Central memory CD8-positive, alpha-beta T cell (primary cell): ENCODE results near the gene RAB19.
"Not testable (repeated sequence)": the region's sequence is repeated elsewhere in the genome, so short reads cannot be mapped to it uniquely, and the experiment has no call there.

Experiments
- ATAC-seq: fragments of 150-1000 bp; cut with Tn5 transposase; replicated peaks from 2 replicates; pipeline ENCODE4 v1.10.0; 2022; ENCODE audit warnings: mild to moderate bottlenecking, moderate FRiP score, moderate number of reproducible peaks; ENCODE audit not compliant: poor library complexity, severe bottlenecking; ENCODE audit errors: extremely low read depth
- DNase-seq, 2 donors: peaks; one replicate each; pipeline ENCODE4 v3.0.0; 2021; ENCODE audit warnings: low spot score in 2 of 2
- H3K27ac Mint-ChIP-seq: one replicate; pipeline ENCODE4 v1.8.0; 2022; ENCODE audit warnings: low read depth, mild to moderate bottlenecking, moderate library complexity, mixed read lengths
- H3K27me3 Mint-ChIP-seq: one replicate; pipeline ENCODE4 v1.8.0; 2022; ENCODE audit warnings: mixed read lengths
- H3K36me3 Mint-ChIP-seq: one replicate; pipeline ENCODE4 v1.8.0; 2022; ENCODE audit warnings: mild to moderate bottlenecking, moderate library complexity, mixed read lengths; ENCODE audit not compliant: insufficient read depth
- H3K4me1 Mint-ChIP-seq: one replicate; pipeline ENCODE4 v1.8.0; 2022; ENCODE audit warnings: mixed read lengths
- H3K4me3 Mint-ChIP-seq: one replicate; pipeline ENCODE4 v1.8.0; 2022; ENCODE audit warnings: mild to moderate bottlenecking, moderate library complexity, mixed read lengths
- H3K9me3 Mint-ChIP-seq: one replicate; pipeline ENCODE4 v1.8.0; 2022; ENCODE audit warnings: mixed read lengths

The RAB19 gene

DNA sequence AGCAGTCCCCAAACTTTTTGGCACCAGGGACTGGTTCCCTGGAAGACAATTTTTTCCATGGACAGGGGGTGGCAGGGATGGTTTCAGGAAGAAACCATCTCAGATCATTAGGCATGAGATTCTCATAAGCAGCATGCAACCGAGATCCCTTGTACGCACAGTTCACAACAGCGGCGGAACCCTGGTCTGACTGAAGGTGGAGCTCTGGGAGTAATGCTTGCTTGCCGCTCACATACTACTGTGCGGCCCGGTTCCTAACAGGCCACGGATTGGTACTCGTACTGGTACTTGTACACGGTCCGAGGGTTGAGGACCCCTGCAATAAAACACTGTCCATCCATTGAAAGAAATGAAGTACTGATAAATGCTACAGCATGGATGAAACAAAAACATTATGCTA is 42.6 kb downstream of the RAB19 start:
- Mint-ChIP-seq H3K36me3 (no peaks in the 10 kb centered on the region), H3K4me3 (no peak overlapping the region)
- no peak for DNase-seq

DNA sequence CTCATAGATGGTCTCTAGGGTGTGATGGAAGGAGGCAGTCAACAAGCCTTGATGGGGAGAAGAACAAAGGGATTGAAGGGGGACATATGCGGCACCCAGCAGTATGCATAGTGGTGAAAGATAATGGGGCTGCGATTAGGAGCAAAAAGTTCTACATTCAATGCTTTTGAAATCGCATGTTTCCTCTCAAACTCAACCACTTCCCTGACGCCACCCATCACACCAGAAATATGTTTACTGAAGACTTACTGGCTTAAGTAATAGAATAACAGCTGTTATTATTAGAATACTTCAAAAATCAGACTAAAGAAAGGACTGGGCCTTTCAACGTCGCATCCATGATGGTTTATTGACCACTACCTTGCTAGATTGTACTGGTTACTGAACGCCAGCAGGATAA is 44.0 kb downstream of the RAB19 start:
- no peak for ATAC-seq
- Mint-ChIP-seq H3K36me3 (peaks cover 9% of the 10 kb centered on the region), H3K9me3 (no peaks in the 10 kb centered on the region), H3K27ac (no peak overlapping the region), H3K4me1 (peaks cover 19% of the 10 kb centered on the region), H3K27me3 (no peaks in the 10 kb centered on the region), H3K4me3 (no peak overlapping the region)
- DNase-seq = no peak

More for the DNA sequence above, 42.6 kb downstream of the RAB19 start:
- H3K27me3 Mint-ChIP-seq = no peaks in the 10 kb centered on the region
- peaks cover 5% of the 10 kb centered on the region for H3K4me1 Mint-ChIP-seq
- H3K9me3 Mint-ChIP-seq = no peaks in the 10 kb centered on the region
- H3K27ac Mint-ChIP-seq = no peak overlapping the region
- ATAC-seq = no peak

GRCh38 chr7:140448781-140449480 is 45.1 kb downstream of the RAB19 start:
- peaks cover 18% of the 10 kb centered on the region for H3K36me3 Mint-ChIP-seq
- no peak overlapping the region for H3K27ac Mint-ChIP-seq
- H3K4me1 Mint-ChIP-seq = peaks cover 21% of the 10 kb centered on the region
- no peaks in the 10 kb centered on the region for H3K9me3 Mint-ChIP-seq
- DNase-seq = no peak
- ATAC-seq = no peak
- H3K27me3 Mint-ChIP-seq = no peaks in the 10 kb centered on the region
- H3K4me3 Mint-ChIP-seq = no peak overlapping the region

DNA sequence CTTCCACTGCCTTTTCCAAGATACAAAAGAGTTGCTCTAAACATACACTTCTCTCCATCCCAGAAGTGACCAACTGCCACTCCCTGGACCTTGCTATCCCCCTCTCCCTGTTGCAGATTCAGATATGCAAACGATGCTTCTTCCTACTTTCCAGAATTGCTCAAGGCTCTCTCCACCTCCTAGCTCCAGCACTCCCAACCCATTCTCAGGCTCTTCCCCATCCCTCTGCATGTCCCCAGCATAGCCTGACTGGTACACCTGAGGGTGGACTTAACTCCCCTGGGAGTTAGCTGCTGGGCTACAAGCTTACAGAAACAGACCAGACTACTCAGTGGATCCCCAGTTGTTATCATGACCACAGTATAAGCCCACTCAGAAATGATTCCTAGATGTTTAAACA is 47.9 kb downstream of the RAB19 start:
- no peaks in the 10 kb centered on the region for H3K27me3 Mint-ChIP-seq
- peaks cover 41% of the 10 kb centered on the region for H3K36me3 Mint-ChIP-seq
- no peaks in the 10 kb centered on the region for H3K9me3 Mint-ChIP-seq
- H3K4me3 Mint-ChIP-seq = no peak overlapping the region
- DNase-seq (no peak), ATAC-seq (no peak)
- peaks cover 33% of the 10 kb centered on the region for H3K4me1 Mint-ChIP-seq
- H3K27ac Mint-ChIP-seq = peak overlapping the region; percentile 36

DNA sequence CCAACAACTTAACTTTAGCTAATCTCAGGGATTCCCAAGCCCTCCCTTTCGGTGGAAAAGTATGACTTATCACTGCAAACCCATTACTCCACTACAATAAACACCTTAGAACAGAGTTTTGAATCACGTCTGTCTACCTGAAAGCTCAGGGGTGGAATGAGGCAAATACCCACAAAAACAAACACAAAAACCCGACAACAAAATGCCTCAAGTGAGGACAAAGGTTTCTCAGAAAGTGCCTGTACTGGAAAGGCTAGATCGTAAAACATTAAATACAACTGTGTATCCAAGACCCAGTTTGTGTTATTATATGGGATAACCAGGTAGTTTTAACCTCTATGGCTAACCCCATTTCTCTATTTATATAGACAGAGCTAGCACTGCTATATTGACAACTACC is 49.4 kb downstream of the RAB19 start:
- no peak for ATAC-seq
- peaks cover 33% of the 10 kb centered on the region for H3K4me1 Mint-ChIP-seq
- DNase-seq = no peak
- H3K36me3 Mint-ChIP-seq = peaks cover 55% of the 10 kb centered on the region
- no peaks in the 10 kb centered on the region for H3K27me3 Mint-ChIP-seq
- no peak overlapping the region for H3K4me3 Mint-ChIP-seq
- H3K9me3 Mint-ChIP-seq = no peaks in the 10 kb centered on the region
- H3K27ac Mint-ChIP-seq = no peak overlapping the region

GRCh38 chr7:140453785-140454656 is 50.2 kb downstream of the RAB19 start:
- Mint-ChIP-seq H3K27ac (peak overlapping the region; percentile 35), H3K36me3 (peaks cover 63% of the 10 kb centered on the region), H3K4me1 (peaks cover 37% of the 10 kb centered on the region)
- H3K4me3 Mint-ChIP-seq, H3K9me3 Mint-ChIP-seq, DNase-seq, H3K27me3 Mint-ChIP-seq, ATAC-seq: not testable (repeated sequence)

- Mint-ChIP-seq H3K36me3 (peaks cover 69% of the 10 kb centered on the region), H3K4me3 (no peak overlapping the region), H3K4me1 (peaks cover 38% of the 10 kb centered on the region), H3K9me3 (no peaks in the 10 kb centered on the region), H3K27ac (peak overlapping the region; percentile 35), H3K27me3 (no peaks in the 10 kb centered on the region)
- ATAC-seq (no peak), DNase-seq (no peak)
Observed at GRCh38 chr7:140454657-140455015, 50.8 kb downstream of the RAB19 start.

DNA sequence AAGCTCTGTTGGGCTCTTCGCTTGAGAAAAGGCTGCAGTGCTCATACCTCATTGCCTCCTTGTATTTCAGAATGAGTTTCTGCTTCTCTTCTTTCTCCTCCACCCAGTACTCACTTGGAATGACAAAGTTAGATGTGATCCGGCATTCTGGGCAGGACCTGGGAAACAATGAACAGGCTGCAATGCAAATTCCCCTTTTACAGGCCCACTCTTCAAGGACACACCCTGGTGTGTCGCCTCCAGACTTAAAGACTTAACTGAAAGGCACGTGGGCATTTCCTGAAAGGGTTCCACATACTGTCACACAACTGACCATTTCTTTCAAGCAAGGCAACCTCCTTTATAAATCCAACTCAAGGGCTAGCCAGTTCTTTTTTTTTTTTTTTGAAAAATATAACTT is 51.9 kb downstream of the RAB19 start:
- ATAC-seq = no peak
- Mint-ChIP-seq H3K4me3 (no peak overlapping the region), H3K27ac (no peak overlapping the region), H3K9me3 (no peaks in the 10 kb centered on the region), H3K4me1 (peaks cover 38% of the 10 kb centered on the region), H3K36me3 (peaks cover 80% of the 10 kb centered on the region), H3K27me3 (no peaks in the 10 kb centered on the region)
- no peak for DNase-seq

DNA sequence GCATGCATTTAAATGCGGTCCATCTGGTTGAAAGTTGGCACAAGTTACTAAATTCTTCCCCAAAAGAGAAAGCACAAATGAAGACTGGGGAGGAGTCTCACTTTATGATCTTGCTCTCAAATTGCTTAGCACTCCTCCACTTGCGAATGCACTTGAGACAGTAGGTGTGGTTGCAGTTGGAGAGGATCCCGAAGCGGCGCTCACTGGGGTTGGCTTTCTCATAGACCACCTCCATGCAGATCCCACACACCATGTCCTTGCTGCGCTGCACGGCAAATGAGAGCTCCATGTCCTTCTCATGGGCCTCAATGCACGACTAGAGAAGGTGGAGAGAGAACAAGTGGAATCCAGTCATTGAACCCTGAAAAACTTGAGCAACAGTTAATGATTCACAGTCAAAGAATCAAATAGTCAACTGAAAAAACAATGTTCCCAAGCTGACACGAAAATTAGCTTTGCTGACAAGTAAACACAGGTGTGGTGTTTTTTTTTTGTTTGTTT is 52.7 kb downstream of the RAB19 start:
- H3K9me3 Mint-ChIP-seq = no peaks in the 10 kb centered on the region
- peaks cover 89% of the 10 kb centered on the region for H3K36me3 Mint-ChIP-seq
- H3K4me1 Mint-ChIP-seq = peaks cover 32% of the 10 kb centered on the region
- H3K27me3 Mint-ChIP-seq = no peaks in the 10 kb centered on the region
- H3K4me3 Mint-ChIP-seq = no peak overlapping the region
- DNase-seq (no peak), ATAC-seq (no peak)
- H3K27ac Mint-ChIP-seq = no peak overlapping the region

- ATAC-seq = no peak
- Mint-ChIP-seq H3K4me1 (peaks cover 17% of the 10 kb centered on the region), H3K9me3 (no peaks in the 10 kb centered on the region), H3K4me3 (no peak overlapping the region), H3K27ac (peak overlapping the region; percentile 6), H3K36me3 (peaks cover 89% of the 10 kb centered on the region), H3K27me3 (no peaks in the 10 kb centered on the region)
- DNase-seq = no peak
Observed at GRCh38 chr7:140458201-140458600, 54.3 kb downstream of the RAB19 start.

GRCh38 chr7:140458916-140459315 is 55.1 kb downstream of the RAB19 start:
- no peak overlapping the region for H3K27ac Mint-ChIP-seq
- DNase-seq = no peak
- ATAC-seq = no peak
- H3K4me1 Mint-ChIP-seq = peaks cover 17% of the 10 kb centered on the region
- peaks cover 88% of the 10 kb centered on the region for H3K36me3 Mint-ChIP-seq
- no peak overlapping the region for H3K4me3 Mint-ChIP-seq
- H3K9me3 Mint-ChIP-seq = no peaks in the 10 kb centered on the region
- no peaks in the 10 kb centered on the region for H3K27me3 Mint-ChIP-seq

DNA sequence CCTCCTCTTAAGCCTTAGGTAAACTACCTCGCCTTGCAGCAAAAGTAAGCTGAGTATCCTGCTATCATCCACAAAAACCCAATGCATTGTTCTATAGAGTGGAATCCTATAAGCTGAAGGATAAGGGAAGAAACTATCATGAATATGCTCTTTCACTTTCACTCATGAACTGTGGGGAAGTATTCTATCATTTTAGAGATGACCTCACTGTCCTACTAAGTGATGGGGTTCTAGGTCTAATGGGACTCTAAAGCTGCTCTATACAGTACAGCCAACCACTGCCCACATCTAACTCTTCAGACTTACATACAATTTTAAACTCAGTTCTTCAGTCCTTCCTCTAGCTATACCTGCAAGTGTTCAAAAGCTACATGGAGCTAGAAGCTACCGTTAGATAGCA is 59.3 kb downstream of the RAB19 start:
- peaks cover 81% of the 10 kb centered on the region for H3K36me3 Mint-ChIP-seq
- no peak overlapping the region for H3K4me3 Mint-ChIP-seq
- H3K9me3 Mint-ChIP-seq = no peaks in the 10 kb centered on the region
- ATAC-seq (no peak), DNase-seq (no peak)
- H3K27me3 Mint-ChIP-seq = no peaks in the 10 kb centered on the region
- no peak overlapping the region for H3K27ac Mint-ChIP-seq
- H3K4me1 Mint-ChIP-seq = peaks cover 11% of the 10 kb centered on the region
